ENCODE results near the gene ADGRL3. TPM values are rescaled to one million over a fixed set of nuclear protein-coding genes. Genes with fewer than 3 reads are reported as not detected.
"Not testable (repeated sequence)": the region's sequence is repeated elsewhere in the genome, so short reads cannot be mapped to it uniquely, and the experiment has no call there.

The ADGRL3 gene
- total and polyA plus RNA-seq, 3 experiments from 2014 or later: not detected

GRCh38 chr4:61985426-61985825 is 785.3 kb downstream of the ADGRL3 start:
- no peaks in the 10 kb centered on the region for H3K4me1 ChIP-seq (ENCODE audit: insufficient read depth, low read length)
- no peaks in the 10 kb centered on the region for H3K36me3 ChIP-seq (ENCODE audit: insufficient read depth, low read length)
- no peak overlapping the region for H3K27ac ChIP-seq (ENCODE audit: low read depth, low read length)
- Mint-ChIP-seq H3K9me3 (peaks cover 6 to 44% (median 11%) of the 10 kb centered on the region in 5 donors), H3K27ac (no peak overlapping the region), H3K4me3 (no peak overlapping the region), H3K4me1 (no peaks in the 10 kb centered on the region), H3K36me3 (peaks cover 0 to 2% (median 0%) of the 10 kb centered on the region in 3 donors), H3K27me3 (no peaks in the 10 kb centered on the region)
- DNase-seq: no peak
- no peaks in the 10 kb centered on the region for H3K9me3 ChIP-seq (ENCODE audit: low read length)
- H3K4me3 ChIP-seq (ENCODE audit: low read length): no peak overlapping the region
- ChIA-PET CTCF (no interaction called here), POLR2A (no interaction called here)
- H3K27me3 ChIP-seq (ENCODE audit: insufficient read depth, low read length, poor library complexity, severe bottlenecking): no peaks in the 10 kb centered on the region

GRCh38 chr4:61986929-61987328 is 786.8 kb downstream of the ADGRL3 start:
- H3K9me3 ChIP-seq (ENCODE audit: low read length); POLR2A ChIA-PET; H3K27ac Mint-ChIP-seq; H3K27me3 Mint-ChIP-seq; H3K4me3 ChIP-seq (ENCODE audit: low read length); H3K4me3 Mint-ChIP-seq; H3K4me1 Mint-ChIP-seq; H3K27ac ChIP-seq (ENCODE audit: low read depth, low read length); CTCF ChIA-PET; DNase-seq; H3K27me3 ChIP-seq (ENCODE audit: insufficient read depth, low read length, poor library complexity, severe bottlenecking); H3K36me3 Mint-ChIP-seq; H3K36me3 ChIP-seq (ENCODE audit: insufficient read depth, low read length); H3K4me1 ChIP-seq (ENCODE audit: insufficient read depth, low read length): not testable (repeated sequence)
- H3K9me3 Mint-ChIP-seq: peaks cover 6 to 36% (median 10%) of the 10 kb centered on the region in 5 donors

- no peaks in the 10 kb centered on the region for H3K36me3 Mint-ChIP-seq
- Histone ChIP-seq H3K27me3 (ENCODE audit: insufficient read depth, low read length, poor library complexity, severe bottlenecking) (no peaks in the 10 kb centered on the region), H3K27ac (ENCODE audit: low read depth, low read length) (no peak overlapping the region), H3K36me3 (ENCODE audit: insufficient read depth, low read length) (no peaks in the 10 kb centered on the region), H3K9me3 (ENCODE audit: low read length) (peaks cover 3% of the 10 kb centered on the region), H3K4me1 (ENCODE audit: insufficient read depth, low read length) (no peaks in the 10 kb centered on the region), H3K4me3 (ENCODE audit: low read length) (no peak overlapping the region)
- no peak for DNase-seq
- no peak overlapping the region for H3K4me3 Mint-ChIP-seq
- H3K9me3 Mint-ChIP-seq: peaks cover 9 to 27% (median 12%) of the 10 kb centered on the region in 5 donors
- no peak overlapping the region for H3K27ac Mint-ChIP-seq
- no peaks in the 10 kb centered on the region for H3K4me1 Mint-ChIP-seq
- H3K27me3 Mint-ChIP-seq: no peaks in the 10 kb centered on the region
- CTCF ChIA-PET: no interaction called here
- POLR2A ChIA-PET: no interaction called here
These were observed 792.2 kb downstream of the ADGRL3 start for GRCh38 chr4:61992351-61992750.

- no peaks in the 10 kb centered on the region for H3K36me3 ChIP-seq (ENCODE audit: insufficient read depth, low read length)
- peaks cover 3% of the 10 kb centered on the region for H3K9me3 ChIP-seq (ENCODE audit: low read length)
- no peaks in the 10 kb centered on the region for H3K36me3 Mint-ChIP-seq
- no peak overlapping the region for H3K4me3 ChIP-seq (ENCODE audit: low read length)
- no peaks in the 10 kb centered on the region for H3K27me3 ChIP-seq (ENCODE audit: insufficient read depth, low read length, poor library complexity, severe bottlenecking)
- no peaks in the 10 kb centered on the region for H3K27me3 Mint-ChIP-seq
- DNase-seq: no peak
- CTCF ChIA-PET: no interaction called here
- no peak overlapping the region for H3K27ac Mint-ChIP-seq
- H3K9me3 Mint-ChIP-seq: peaks cover 9 to 21% (median 14%) of the 10 kb centered on the region in 5 donors
- H3K4me1 Mint-ChIP-seq: no peaks in the 10 kb centered on the region
- no peaks in the 10 kb centered on the region for H3K4me1 ChIP-seq (ENCODE audit: insufficient read depth, low read length)
- H3K4me3 Mint-ChIP-seq: no peak overlapping the region
- POLR2A ChIA-PET: no interaction called here
- H3K27ac ChIP-seq (ENCODE audit: low read depth, low read length): no peak overlapping the region
These were observed 793.9 kb downstream of the ADGRL3 start for GRCh38 chr4:61994036-61994435.

- Histone ChIP-seq H3K9me3 (ENCODE audit: low read length) (peaks cover 3% of the 10 kb centered on the region), H3K27ac (ENCODE audit: low read depth, low read length) (no peak overlapping the region), H3K4me1 (ENCODE audit: insufficient read depth, low read length) (no peaks in the 10 kb centered on the region), H3K36me3 (ENCODE audit: insufficient read depth, low read length) (no peaks in the 10 kb centered on the region), H3K27me3 (ENCODE audit: insufficient read depth, low read length, poor library complexity, severe bottlenecking) (no peaks in the 10 kb centered on the region), H3K4me3 (ENCODE audit: low read length) (no peak overlapping the region)
- ChIA-PET CTCF (no interaction called here), POLR2A (no interaction called here)
- no peak overlapping the region for H3K27ac Mint-ChIP-seq
- H3K36me3 Mint-ChIP-seq: no peaks in the 10 kb centered on the region
- no peaks in the 10 kb centered on the region for H3K4me1 Mint-ChIP-seq
- no peak overlapping the region for H3K4me3 Mint-ChIP-seq
- H3K27me3 Mint-ChIP-seq: no peaks in the 10 kb centered on the region
- H3K9me3 Mint-ChIP-seq: peaks cover 9 to 21% (median 14%) of the 10 kb centered on the region in 5 donors
- no peak for DNase-seq
These were observed 795.7 kb downstream of the ADGRL3 start for GRCh38 chr4:61995717-61996340.

GRCh38 chr4:61996943-61997342 is 796.8 kb downstream of the ADGRL3 start:
- Histone ChIP-seq H3K4me3 (ENCODE audit: low read length) (no peak overlapping the region), H3K27me3 (ENCODE audit: insufficient read depth, low read length, poor library complexity, severe bottlenecking) (no peaks in the 10 kb centered on the region), H3K9me3 (ENCODE audit: low read length) (peaks cover 3% of the 10 kb centered on the region), H3K36me3 (ENCODE audit: insufficient read depth, low read length) (no peaks in the 10 kb centered on the region), H3K4me1 (ENCODE audit: insufficient read depth, low read length) (no peaks in the 10 kb centered on the region), H3K27ac (ENCODE audit: low read depth, low read length) (no peak overlapping the region)
- no peaks in the 10 kb centered on the region for H3K27me3 Mint-ChIP-seq
- no peak for DNase-seq
- ChIA-PET CTCF (no interaction called here), POLR2A (no interaction called here)
- H3K36me3 Mint-ChIP-seq: no peaks in the 10 kb centered on the region
- no peaks in the 10 kb centered on the region for H3K4me1 Mint-ChIP-seq
- H3K9me3 Mint-ChIP-seq: peaks cover 9 to 26% (median 12%) of the 10 kb centered on the region in 5 donors
- no peak overlapping the region for H3K27ac Mint-ChIP-seq
- H3K4me3 Mint-ChIP-seq: no peak overlapping the region

- peaks cover 9 to 28% (median 10%) of the 10 kb centered on the region in 5 donors for H3K9me3 Mint-ChIP-seq
- DNase-seq: no peak
- H3K4me3 Mint-ChIP-seq: no peak overlapping the region
- H3K27me3 Mint-ChIP-seq: no peaks in the 10 kb centered on the region
- no peaks in the 10 kb centered on the region for H3K36me3 Mint-ChIP-seq
- no peak overlapping the region for H3K27ac Mint-ChIP-seq
- Histone ChIP-seq H3K9me3 (ENCODE audit: low read length) (peaks cover 3% of the 10 kb centered on the region), H3K36me3 (ENCODE audit: insufficient read depth, low read length) (no peaks in the 10 kb centered on the region), H3K4me1 (ENCODE audit: insufficient read depth, low read length) (no peaks in the 10 kb centered on the region), H3K27me3 (ENCODE audit: insufficient read depth, low read length, poor library complexity, severe bottlenecking) (no peaks in the 10 kb centered on the region), H3K27ac (ENCODE audit: low read depth, low read length) (no peak overlapping the region), H3K4me3 (ENCODE audit: low read length) (no peak overlapping the region)
- H3K4me1 Mint-ChIP-seq: no peaks in the 10 kb centered on the region
- CTCF ChIA-PET: no interaction called here
- POLR2A ChIA-PET: no interaction called here
These were observed 797.7 kb downstream of the ADGRL3 start for GRCh38 chr4:61997831-61998230.

- H3K27me3 Mint-ChIP-seq: no peaks in the 10 kb centered on the region
- H3K27ac Mint-ChIP-seq: no peak overlapping the region
- CTCF ChIA-PET: no interaction called here
- peaks cover 2 to 31% (median 12%) of the 10 kb centered on the region in 5 donors for H3K9me3 Mint-ChIP-seq
- no peaks in the 10 kb centered on the region for H3K36me3 ChIP-seq (ENCODE audit: insufficient read depth, low read length)
- no peaks in the 10 kb centered on the region for H3K27me3 ChIP-seq (ENCODE audit: insufficient read depth, low read length, poor library complexity, severe bottlenecking)
- H3K4me3 ChIP-seq (ENCODE audit: low read length): no peak overlapping the region
- H3K4me1 Mint-ChIP-seq: no peaks in the 10 kb centered on the region
- no peak overlapping the region for H3K4me3 Mint-ChIP-seq
- POLR2A ChIA-PET: no interaction called here
- no peaks in the 10 kb centered on the region for H3K36me3 Mint-ChIP-seq
- no peak overlapping the region for H3K27ac ChIP-seq (ENCODE audit: low read depth, low read length)
- H3K4me1 ChIP-seq (ENCODE audit: insufficient read depth, low read length): no peaks in the 10 kb centered on the region
- DNase-seq: no peak
- no peaks in the 10 kb centered on the region for H3K9me3 ChIP-seq (ENCODE audit: low read length)
These were observed 803.6 kb downstream of the ADGRL3 start for GRCh38 chr4:62003695-62004094.

- H3K9me3 ChIP-seq (ENCODE audit: low read length): no peaks in the 10 kb centered on the region
- no peak overlapping the region for H3K27ac ChIP-seq (ENCODE audit: low read depth, low read length)
- no peak overlapping the region for H3K4me3 ChIP-seq (ENCODE audit: low read length)
- ChIA-PET CTCF (no interaction called here), POLR2A (no interaction called here)
- Mint-ChIP-seq H3K36me3 (no peaks in the 10 kb centered on the region), H3K27me3 (no peaks in the 10 kb centered on the region), H3K27ac (no peak overlapping the region), H3K4me1 (no peaks in the 10 kb centered on the region), H3K9me3 (peaks cover 2 to 31% (median 10%) of the 10 kb centered on the region in 5 donors), H3K4me3 (no peak overlapping the region)
- no peaks in the 10 kb centered on the region for H3K36me3 ChIP-seq (ENCODE audit: insufficient read depth, low read length)
- H3K27me3 ChIP-seq (ENCODE audit: insufficient read depth, low read length, poor library complexity, severe bottlenecking): no peaks in the 10 kb centered on the region
- DNase-seq: no peak
- H3K4me1 ChIP-seq (ENCODE audit: insufficient read depth, low read length): no peaks in the 10 kb centered on the region
These were observed 804.8 kb downstream of the ADGRL3 start for GRCh38 chr4:62004881-62005280.
